GM23338 (cell line): ENCODE measurements around the gene ATAD2B. TPM values are rescaled to one million over a fixed set of nuclear protein-coding genes. Genes with fewer than 3 reads are reported as not detected.

Source experiments
- ATAC-seq: fragments of 200-7000 bp; cut with Tn5 transposase; 3 replicates; pipeline ENCODE4 v1.9.1; 2020
- DNase-seq: peaks from one replicate; pipeline ENCODE4 v3.0.0-alpha.2; 2015; ENCODE audit warnings: low spot score
- H2AFZ ChIP-seq: fragments of 200-600 bp; sonication (generic); 2 replicates; pipeline ENCODE4 v1.8.0; 2016; ENCODE audit warnings: antibody characterized with exemption, mild to moderate bottlenecking, moderate library complexity
- H3F3A ChIP-seq: fragments of 200-600 bp; sonication (generic); replicated peaks from 2 replicates; pipeline ENCODE4 v1.8.0; 2017; ENCODE audit warnings: antibody characterized with exemption, mixed run types, low read depth
- H3K27ac ChIP-seq: fragments of 200-600 bp; sonication (generic); 2 replicates; pipeline ENCODE4 v1.6.1; 2016; ENCODE audit warnings: low read depth
- H3K27me3 ChIP-seq: fragments of 200-600 bp; sonication (generic); 2 replicates; pipeline ENCODE4 v1.8.0; 2016; ENCODE audit warnings: mild to moderate bottlenecking, mixed run types, moderate library complexity; ENCODE audit not compliant: insufficient read depth
- H3K36me3 ChIP-seq: fragments of 200-600 bp; sonication (generic); 2 replicates; pipeline ENCODE4 v1.8.0; 2016; ENCODE audit warnings: mild to moderate bottlenecking; ENCODE audit not compliant: insufficient read depth
- H3K4me1 ChIP-seq: fragments of 200-600 bp; sonication (generic); 2 replicates; pipeline ENCODE4 v1.8.0; 2016; ENCODE audit warnings: mild to moderate bottlenecking, moderate library complexity; ENCODE audit not compliant: insufficient read depth
- H3K4me2 ChIP-seq: fragments of 200-600 bp; sonication (generic); 2 replicates; pipeline ENCODE4 v1.7.1; 2017; ENCODE audit warnings: mixed run types
- H3K4me3 ChIP-seq: fragments of 200-600 bp; sonication (generic); 2 replicates; pipeline ENCODE4 v1.6.1; 2016; ENCODE audit warnings: mixed run types
- H3K79me2 ChIP-seq: fragments of 200-600 bp; sonication (generic); replicated peaks from 2 replicates; pipeline ENCODE4 v1.8.0; 2017; ENCODE audit warnings: mild to moderate bottlenecking; ENCODE audit not compliant: insufficient read depth
- H3K9me2 ChIP-seq: fragments of 200-600 bp; sonication (generic); 2 replicates; pipeline ENCODE4 v1.8.0; 2017; ENCODE audit not compliant: insufficient read depth
- H4K20me1 ChIP-seq: fragments of 200-600 bp; sonication (generic); replicated peaks from 2 replicates; pipeline ENCODE4 v1.8.0; 2017; ENCODE audit warnings: mild to moderate bottlenecking; ENCODE audit not compliant: insufficient read depth
- H3K27ac Mint-ChIP-seq: 2 replicates; pipeline ENCODE4 v1.8.0; 2020; ENCODE audit warnings: inconsistent platforms, mild to moderate bottlenecking, moderate library complexity, mixed read lengths
- H3K27me3 Mint-ChIP-seq: 3 replicates; pipeline ENCODE4 v1.8.0; 2022; ENCODE audit warnings: low read depth, mild to moderate bottlenecking, moderate library complexity, mixed read lengths, inconsistent platforms; ENCODE audit not compliant: insufficient read depth, poor library complexity
- H3K36me3 Mint-ChIP-seq: 3 replicates; pipeline ENCODE4 v1.8.0; 2021; ENCODE audit warnings: low read depth, mild to moderate bottlenecking, inconsistent platforms, moderate library complexity, mixed read lengths
- H3K4me1 Mint-ChIP-seq: 3 replicates; pipeline ENCODE4 v1.8.0; 2020; ENCODE audit warnings: mild to moderate bottlenecking, inconsistent platforms, mixed read lengths
- H3K4me3 Mint-ChIP-seq: 3 replicates; pipeline ENCODE4 v1.8.0; 2021; ENCODE audit warnings: moderate library complexity, mild to moderate bottlenecking, inconsistent platforms, mixed read lengths
- H3K9me3 Mint-ChIP-seq: 3 replicates; pipeline ENCODE4 v1.8.0; 2020; ENCODE audit warnings: moderate library complexity, mild to moderate bottlenecking, inconsistent platforms, mixed read lengths
- EZH2 ChIP-seq: fragments of 200-600 bp; sonication (generic); IDR thresholded peaks from one replicate; pipeline ENCODE4 v1.8.0; 2017; ENCODE audit warnings: antibody characterized with exemption, mild to moderate bottlenecking, low read depth; ENCODE audit not compliant: unreplicated experiment
- EZH2phosphoT487 ChIP-seq: fragments of 200-600 bp; sonication (generic); IDR thresholded peaks from one replicate; pipeline ENCODE4 v1.8.1; 2018; ENCODE audit warnings: antibody characterized with exemption; ENCODE audit not compliant: unreplicated experiment
- NANOG ChIP-seq: IDR thresholded peaks from 2 replicates; pipeline ENCODE4 v1.6.1; 2016; ENCODE audit warnings: antibody characterized with exemption, borderline replicate concordance
- STAT1 ChIP-seq: IDR thresholded peaks from one replicate; pipeline ENCODE4 v1.6.1; 2016; ENCODE audit warnings: antibody characterized with exemption; ENCODE audit not compliant: unreplicated experiment
- ZNF331 ChIP-seq: fragments of 250-450 bp; sonication (Bioruptor Pico); IDR thresholded peaks from 2 replicates; pipeline ENCODE4 v1.5.0; 2020; ENCODE audit warnings: low read depth, mild to moderate bottlenecking, moderate library complexity
- polyA plus RNA-seq: library from polyadenylated mRNA; unstranded; fragments of >200 nt; fragmentation: Nextera tagmentation; extraction: Ambion mirVana; gene quantifications from 2 replicates; pipeline ENCODE4 v1.2.1, GENCODE V29; 2016
- total RNA-seq: library from RNA; depleted of rRNA; stranded (reverse); fragments of >200 nt; shearing (Covaris generic); gene quantifications from 2 replicates; pipeline ENCODE4 v1.2.3, GENCODE V29; 2014
- TF ChIP-seq, protein P1 (sequence below): IDR thresholded peaks from one replicate; pipeline ENCODE4 v1.6.1; 2018; ENCODE audit warnings: antibody characterized with exemption; ENCODE audit not compliant: unreplicated experiment
- TF ChIP-seq, protein P2 (sequence below): fragments of 250-450 bp; sonication (Bioruptor Pico); IDR thresholded peaks from 2 replicates; pipeline ENCODE4 v1.5.0; 2020; ENCODE audit warnings: mild to moderate bottlenecking, moderate library complexity
- TF ChIP-seq, protein P3 (sequence below), 2 experiments: fragments of 200-600 bp in 1 of 2; sonication (generic) in 1 of 2; conservative IDR thresholded peaks; 2 replicates each; pipeline versions ENCODE4 v1.5.1 to v1.6.1; 2016 to 2017; ENCODE audit warnings: antibody characterized with exemption in 2 of 2, low read depth in 2 of 2, mild to moderate bottlenecking in 2 of 2, moderate library complexity in 1 of 2
- TF ChIP-seq, protein P4 (sequence below): IDR thresholded peaks from 2 replicates; pipeline ENCODE4 v1.6.1; 2016; ENCODE audit warnings: antibody characterized with exemption

ATAD2B gene
- total and polyA plus RNA-seq, 2 experiments from 2014 or later, result 12.4 to 19.3 TPM

DNA sequence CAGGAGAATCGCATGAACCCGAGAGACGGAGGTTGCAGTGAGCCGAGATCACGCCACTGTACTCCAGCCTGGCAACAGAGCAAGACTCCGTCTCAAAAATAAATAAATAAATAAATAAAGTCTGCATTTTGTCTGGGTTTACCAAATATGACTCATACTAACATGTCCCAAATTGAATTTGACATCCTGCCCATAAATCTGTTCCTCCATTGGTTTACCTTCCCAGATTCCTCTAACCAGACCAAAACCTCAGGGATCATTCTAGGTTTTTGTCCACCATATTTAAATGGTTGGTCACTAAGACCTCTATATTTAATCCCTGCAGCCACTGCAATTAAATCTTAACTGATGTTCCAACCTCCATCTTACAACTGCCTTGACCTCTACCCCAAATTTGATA lies 150.9 kb downstream of the ATAD2B start (continued):
- TF ChIP-seq, protein P1, sequence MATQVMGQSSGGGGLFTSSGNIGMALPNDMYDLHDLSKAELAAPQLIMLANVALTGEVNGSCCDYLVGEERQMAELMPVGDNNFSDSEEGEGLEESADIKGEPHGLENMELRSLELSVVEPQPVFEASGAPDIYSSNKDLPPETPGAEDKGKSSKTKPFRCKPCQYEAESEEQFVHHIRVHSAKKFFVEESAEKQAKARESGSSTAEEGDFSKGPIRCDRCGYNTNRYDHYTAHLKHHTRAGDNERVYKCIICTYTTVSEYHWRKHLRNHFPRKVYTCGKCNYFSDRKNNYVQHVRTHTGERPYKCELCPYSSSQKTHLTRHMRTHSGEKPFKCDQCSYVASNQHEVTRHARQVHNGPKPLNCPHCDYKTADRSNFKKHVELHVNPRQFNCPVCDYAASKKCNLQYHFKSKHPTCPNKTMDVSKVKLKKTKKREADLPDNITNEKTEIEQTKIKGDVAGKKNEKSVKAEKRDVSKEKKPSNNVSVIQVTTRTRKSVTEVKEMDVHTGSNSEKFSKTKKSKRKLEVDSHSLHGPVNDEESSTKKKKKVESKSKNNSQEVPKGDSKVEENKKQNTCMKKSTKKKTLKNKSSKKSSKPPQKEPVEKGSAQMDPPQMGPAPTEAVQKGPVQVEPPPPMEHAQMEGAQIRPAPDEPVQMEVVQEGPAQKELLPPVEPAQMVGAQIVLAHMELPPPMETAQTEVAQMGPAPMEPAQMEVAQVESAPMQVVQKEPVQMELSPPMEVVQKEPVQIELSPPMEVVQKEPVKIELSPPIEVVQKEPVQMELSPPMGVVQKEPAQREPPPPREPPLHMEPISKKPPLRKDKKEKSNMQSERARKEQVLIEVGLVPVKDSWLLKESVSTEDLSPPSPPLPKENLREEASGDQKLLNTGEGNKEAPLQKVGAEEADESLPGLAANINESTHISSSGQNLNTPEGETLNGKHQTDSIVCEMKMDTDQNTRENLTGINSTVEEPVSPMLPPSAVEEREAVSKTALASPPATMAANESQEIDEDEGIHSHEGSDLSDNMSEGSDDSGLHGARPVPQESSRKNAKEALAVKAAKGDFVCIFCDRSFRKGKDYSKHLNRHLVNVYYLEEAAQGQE, result no peak
- TF ChIP-seq, protein P2, sequence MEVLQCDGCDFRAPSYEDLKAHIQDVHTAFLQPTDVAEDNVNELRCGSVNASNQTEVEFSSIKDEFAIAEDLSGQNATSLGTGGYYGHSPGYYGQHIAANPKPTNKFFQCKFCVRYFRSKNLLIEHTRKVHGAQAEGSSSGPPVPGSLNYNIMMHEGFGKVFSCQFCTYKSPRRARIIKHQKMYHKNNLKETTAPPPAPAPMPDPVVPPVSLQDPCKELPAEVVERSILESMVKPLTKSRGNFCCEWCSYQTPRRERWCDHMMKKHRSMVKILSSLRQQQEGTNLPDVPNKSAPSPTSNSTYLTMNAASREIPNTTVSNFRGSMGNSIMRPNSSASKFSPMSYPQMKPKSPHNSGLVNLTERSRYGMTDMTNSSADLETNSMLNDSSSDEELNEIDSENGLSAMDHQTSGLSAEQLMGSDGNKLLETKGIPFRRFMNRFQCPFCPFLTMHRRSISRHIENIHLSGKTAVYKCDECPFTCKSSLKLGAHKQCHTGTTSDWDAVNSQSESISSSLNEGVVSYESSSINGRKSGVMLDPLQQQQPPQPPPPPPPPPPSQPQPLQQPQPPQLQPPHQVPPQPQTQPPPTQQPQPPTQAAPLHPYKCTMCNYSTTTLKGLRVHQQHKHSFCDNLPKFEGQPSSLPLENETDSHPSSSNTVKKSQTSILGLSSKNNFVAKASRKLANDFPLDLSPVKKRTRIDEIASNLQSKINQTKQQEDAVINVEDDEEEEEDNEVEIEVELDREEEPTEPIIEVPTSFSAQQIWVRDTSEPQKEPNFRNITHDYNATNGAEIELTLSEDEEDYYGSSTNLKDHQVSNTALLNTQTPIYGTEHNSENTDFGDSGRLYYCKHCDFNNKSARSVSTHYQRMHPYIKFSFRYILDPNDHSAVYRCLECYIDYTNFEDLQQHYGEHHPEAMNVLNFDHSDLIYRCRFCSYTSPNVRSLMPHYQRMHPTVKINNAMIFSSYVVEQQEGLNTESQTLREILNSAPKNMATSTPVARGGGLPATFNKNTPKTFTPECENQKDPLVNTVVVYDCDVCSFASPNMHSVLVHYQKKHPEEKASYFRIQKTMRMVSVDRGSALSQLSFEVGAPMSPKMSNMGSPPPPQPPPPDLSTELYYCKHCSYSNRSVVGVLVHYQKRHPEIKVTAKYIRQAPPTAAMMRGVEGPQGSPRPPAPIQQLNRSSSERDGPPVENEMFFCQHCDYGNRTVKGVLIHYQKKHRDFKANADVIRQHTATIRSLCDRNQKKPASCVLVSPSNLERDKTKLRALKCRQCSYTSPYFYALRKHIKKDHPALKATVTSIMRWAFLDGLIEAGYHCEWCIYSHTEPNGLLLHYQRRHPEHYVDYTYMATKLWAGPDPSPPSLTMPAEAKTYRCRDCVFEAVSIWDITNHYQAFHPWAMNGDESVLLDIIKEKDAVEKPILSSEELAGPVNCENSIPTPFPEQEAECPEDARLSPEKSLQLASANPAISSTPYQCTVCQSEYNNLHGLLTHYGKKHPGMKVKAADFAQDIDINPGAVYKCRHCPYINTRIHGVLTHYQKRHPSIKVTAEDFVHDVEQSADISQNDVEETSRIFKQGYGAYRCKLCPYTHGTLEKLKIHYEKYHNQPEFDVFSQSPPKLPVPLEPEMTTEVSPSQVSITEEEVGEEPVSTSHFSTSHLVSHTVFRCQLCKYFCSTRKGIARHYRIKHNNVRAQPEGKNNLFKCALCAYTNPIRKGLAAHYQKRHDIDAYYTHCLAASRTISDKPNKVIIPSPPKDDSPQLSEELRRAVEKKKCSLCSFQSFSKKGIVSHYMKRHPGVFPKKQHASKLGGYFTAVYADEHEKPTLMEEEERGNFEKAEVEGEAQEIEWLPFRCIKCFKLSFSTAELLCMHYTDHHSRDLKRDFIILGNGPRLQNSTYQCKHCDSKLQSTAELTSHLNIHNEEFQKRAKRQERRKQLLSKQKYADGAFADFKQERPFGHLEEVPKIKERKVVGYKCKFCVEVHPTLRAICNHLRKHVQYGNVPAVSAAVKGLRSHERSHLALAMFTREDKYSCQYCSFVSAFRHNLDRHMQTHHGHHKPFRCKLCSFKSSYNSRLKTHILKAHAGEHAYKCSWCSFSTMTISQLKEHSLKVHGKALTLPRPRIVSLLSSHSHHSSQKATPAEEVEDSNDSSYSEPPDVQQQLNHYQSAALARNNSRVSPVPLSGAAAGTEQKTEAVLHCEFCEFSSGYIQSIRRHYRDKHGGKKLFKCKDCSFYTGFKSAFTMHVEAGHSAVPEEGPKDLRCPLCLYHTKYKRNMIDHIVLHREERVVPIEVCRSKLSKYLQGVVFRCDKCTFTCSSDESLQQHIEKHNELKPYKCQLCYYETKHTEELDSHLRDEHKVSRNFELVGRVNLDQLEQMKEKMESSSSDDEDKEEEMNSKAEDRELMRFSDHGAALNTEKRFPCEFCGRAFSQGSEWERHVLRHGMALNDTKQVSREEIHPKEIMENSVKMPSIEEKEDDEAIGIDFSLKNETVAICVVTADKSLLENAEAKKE (CRISPR knock-in tag), result no peak

DNA sequence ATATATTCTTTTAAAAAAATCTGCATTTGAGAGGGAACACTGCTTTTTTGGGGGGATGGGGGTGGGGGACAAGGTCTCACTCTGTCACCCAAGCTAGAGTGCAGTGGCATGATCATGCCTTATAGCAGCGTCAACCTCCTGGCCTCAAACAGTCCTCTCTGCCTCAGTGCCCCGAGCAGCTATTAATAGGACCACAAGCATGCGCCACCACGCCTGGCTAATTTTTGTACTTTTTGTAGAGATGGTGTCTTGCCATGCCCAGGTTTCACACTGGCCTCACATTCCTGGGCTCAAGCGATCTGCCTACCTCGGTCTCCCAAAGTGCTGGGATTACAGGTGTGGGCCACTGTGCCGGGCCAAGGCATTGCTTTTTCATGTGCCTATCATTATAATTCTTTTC lies 154.2 kb downstream of the ATAD2B start:
- H3K36me3 ChIP-seq, result no peaks in the 10 kb centered on the region
- no peaks in the 10 kb centered on the region for H3F3A ChIP-seq
- peaks cover 1% of the 10 kb centered on the region for H3K27me3 Mint-ChIP-seq
- H3K4me1 ChIP-seq, result no peaks in the 10 kb centered on the region
- H3K4me2 ChIP-seq, result no peak overlapping the region
- H3K79me2 ChIP-seq, result no peaks in the 10 kb centered on the region
- no peaks in the 10 kb centered on the region for H4K20me1 ChIP-seq
- no peaks in the 10 kb centered on the region; the same call in 2 of the 3 replicates for H3K9me3 Mint-ChIP-seq
- H3K36me3 Mint-ChIP-seq, result peaks cover 32% of the 10 kb centered on the region
- H2AFZ ChIP-seq, result no peak overlapping the region
- no peaks in the 10 kb centered on the region for H3K4me1 Mint-ChIP-seq
- no peak overlapping the region for H3K4me3 ChIP-seq
- H3K27ac ChIP-seq, result no peak overlapping the region
- no peak overlapping the region for H3K4me3 Mint-ChIP-seq
- ATAC-seq (no peak), DNase-seq (no peak)
- H3K27ac Mint-ChIP-seq, result no peak overlapping the region
- no peaks in the 10 kb centered on the region for H3K9me2 ChIP-seq
- no peaks in the 10 kb centered on the region for H3K27me3 ChIP-seq
- TF ChIP-seq NANOG (no peak), EZH2phosphoT487 (no peak), STAT1 (no peak), ZNF331 (CRISPR knock-in tag) (no peak), EZH2 (no peak)
- TF ChIP-seq, protein P3, sequence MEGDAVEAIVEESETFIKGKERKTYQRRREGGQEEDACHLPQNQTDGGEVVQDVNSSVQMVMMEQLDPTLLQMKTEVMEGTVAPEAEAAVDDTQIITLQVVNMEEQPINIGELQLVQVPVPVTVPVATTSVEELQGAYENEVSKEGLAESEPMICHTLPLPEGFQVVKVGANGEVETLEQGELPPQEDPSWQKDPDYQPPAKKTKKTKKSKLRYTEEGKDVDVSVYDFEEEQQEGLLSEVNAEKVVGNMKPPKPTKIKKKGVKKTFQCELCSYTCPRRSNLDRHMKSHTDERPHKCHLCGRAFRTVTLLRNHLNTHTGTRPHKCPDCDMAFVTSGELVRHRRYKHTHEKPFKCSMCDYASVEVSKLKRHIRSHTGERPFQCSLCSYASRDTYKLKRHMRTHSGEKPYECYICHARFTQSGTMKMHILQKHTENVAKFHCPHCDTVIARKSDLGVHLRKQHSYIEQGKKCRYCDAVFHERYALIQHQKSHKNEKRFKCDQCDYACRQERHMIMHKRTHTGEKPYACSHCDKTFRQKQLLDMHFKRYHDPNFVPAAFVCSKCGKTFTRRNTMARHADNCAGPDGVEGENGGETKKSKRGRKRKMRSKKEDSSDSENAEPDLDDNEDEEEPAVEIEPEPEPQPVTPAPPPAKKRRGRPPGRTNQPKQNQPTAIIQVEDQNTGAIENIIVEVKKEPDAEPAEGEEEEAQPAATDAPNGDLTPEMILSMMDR (conservative IDR thresholded peaks at IDR 0.05; ENCODE audit: low read depth in 2 of 2), result no peak
- TF ChIP-seq, protein P4, sequence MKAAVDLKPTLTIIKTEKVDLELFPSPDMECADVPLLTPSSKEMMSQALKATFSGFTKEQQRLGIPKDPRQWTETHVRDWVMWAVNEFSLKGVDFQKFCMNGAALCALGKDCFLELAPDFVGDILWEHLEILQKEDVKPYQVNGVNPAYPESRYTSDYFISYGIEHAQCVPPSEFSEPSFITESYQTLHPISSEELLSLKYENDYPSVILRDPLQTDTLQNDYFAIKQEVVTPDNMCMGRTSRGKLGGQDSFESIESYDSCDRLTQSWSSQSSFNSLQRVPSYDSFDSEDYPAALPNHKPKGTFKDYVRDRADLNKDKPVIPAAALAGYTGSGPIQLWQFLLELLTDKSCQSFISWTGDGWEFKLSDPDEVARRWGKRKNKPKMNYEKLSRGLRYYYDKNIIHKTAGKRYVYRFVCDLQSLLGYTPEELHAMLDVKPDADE, result no peak
